Measurements from ENCODE around the gene ZFYVE28. TPM values are rescaled to one million over a fixed set of nuclear protein-coding genes. Genes with fewer than 3 reads are reported as not detected.

Gene ZFYVE28
- total and polyA plus RNA-seq, 7 donors: 1.7 to 7.7 (median 3.4) TPM

GRCh38 chr4:2446656-2447564 is 28.5 kb upstream of the ZFYVE28 start:
- Histone ChIP-seq H3K4me1 (no peaks in the 10 kb centered on the region), H3K36me3 (ENCODE audit: insufficient read depth in 1 of 2, low read depth in 1 of 2) (no peaks in the 10 kb centered on the region), H3K9me3 (no peaks in the 10 kb centered on the region), H3K27ac (no peak overlapping the region), H3K4me3 (no peak overlapping the region), H3K27me3 (ENCODE audit: insufficient read depth in 3 of 3, low read length in 2 of 3) (no peaks in the 10 kb centered on the region)
- DNase-seq (no peak), ATAC-seq (no peak)
- intact Hi-C loops (cut with DNase I): no loop called here
- WGBS, 3 donors: 86 to 90% (median 88%) methylated on average over 3 of the region's 3 CpGs
- TF ChIP-seq, protein P1, sequence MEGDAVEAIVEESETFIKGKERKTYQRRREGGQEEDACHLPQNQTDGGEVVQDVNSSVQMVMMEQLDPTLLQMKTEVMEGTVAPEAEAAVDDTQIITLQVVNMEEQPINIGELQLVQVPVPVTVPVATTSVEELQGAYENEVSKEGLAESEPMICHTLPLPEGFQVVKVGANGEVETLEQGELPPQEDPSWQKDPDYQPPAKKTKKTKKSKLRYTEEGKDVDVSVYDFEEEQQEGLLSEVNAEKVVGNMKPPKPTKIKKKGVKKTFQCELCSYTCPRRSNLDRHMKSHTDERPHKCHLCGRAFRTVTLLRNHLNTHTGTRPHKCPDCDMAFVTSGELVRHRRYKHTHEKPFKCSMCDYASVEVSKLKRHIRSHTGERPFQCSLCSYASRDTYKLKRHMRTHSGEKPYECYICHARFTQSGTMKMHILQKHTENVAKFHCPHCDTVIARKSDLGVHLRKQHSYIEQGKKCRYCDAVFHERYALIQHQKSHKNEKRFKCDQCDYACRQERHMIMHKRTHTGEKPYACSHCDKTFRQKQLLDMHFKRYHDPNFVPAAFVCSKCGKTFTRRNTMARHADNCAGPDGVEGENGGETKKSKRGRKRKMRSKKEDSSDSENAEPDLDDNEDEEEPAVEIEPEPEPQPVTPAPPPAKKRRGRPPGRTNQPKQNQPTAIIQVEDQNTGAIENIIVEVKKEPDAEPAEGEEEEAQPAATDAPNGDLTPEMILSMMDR (IDR thresholded peaks at IDR 0.05): no peak

- intact Hi-C loops (cut with DNase I): no loop called here
- Histone ChIP-seq H3K27ac (no peak overlapping the region), H3K36me3 (ENCODE audit: insufficient read depth in 1 of 2, low read depth in 1 of 2) (no peaks in the 10 kb centered on the region), H3K9me3 (no peaks in the 10 kb centered on the region), H3K27me3 (ENCODE audit: insufficient read depth in 3 of 3, low read length in 2 of 3) (no peaks in the 10 kb centered on the region), H3K4me1 (no peaks in the 10 kb centered on the region), H3K4me3 (no peak overlapping the region)
- 86 to 89% (median 89%) methylated on average over 6 of the region's 6 CpGs for WGBS, 3 donors
- ATAC-seq (no peak), DNase-seq (peak in 1 of 2 donors; percentile 1)
- TF ChIP-seq, protein P1 (IDR thresholded peaks at IDR 0.05): no peak
Measured at GRCh38 chr4:2445571-2445970, 27.1 kb upstream of the ZFYVE28 start.

DNA sequence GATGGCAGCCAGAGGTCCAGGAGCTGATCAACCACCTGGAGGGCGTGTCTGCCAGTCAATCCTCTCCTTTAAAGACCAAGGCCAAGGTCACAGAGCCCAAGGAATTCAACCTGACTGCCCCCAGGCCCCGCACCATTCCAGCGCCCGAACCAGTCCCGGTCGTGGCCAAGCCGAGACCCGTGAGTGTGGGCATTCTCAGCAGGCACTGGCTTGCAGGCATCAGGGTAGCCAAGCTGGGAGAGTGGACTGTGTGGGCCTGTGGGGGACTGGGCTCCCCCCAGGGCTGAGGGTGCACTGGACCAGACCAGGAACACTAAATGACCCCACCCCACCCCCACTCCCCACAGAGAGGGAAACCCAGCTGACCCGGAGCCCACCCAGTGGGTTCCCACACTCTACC is 26.7 kb upstream of the ZFYVE28 start:
- Histone ChIP-seq H3K27ac (no peak overlapping the region), H3K4me3 (no peak overlapping the region), H3K36me3 (ENCODE audit: insufficient read depth in 1 of 2, low read depth in 1 of 2) (no peaks in the 10 kb centered on the region), H3K9me3 (no peaks in the 10 kb centered on the region), H3K4me1 (no peaks in the 10 kb centered on the region), H3K27me3 (ENCODE audit: insufficient read depth in 3 of 3, low read length in 2 of 3) (no peaks in the 10 kb centered on the region)
- ATAC-seq: no peak
- TF ChIP-seq, protein P1 (IDR thresholded peaks at IDR 0.05): no peak
- intact Hi-C loops (cut with DNase I): no loop called here
- 92 to 96% (median 95%) methylated on average over 9 of the region's 9 CpGs for WGBS, 3 donors
- DNase-seq: no peak

- intact Hi-C loops (cut with DNase I): loop anchor here (2.0 to 5.0 kb wide), 2 partner anchors 223 to 227 kb away; no protein-coding TSS in a partner anchor
- Histone ChIP-seq H3K4me1 (no peaks in the 10 kb centered on the region), H3K27ac (no peak overlapping the region), H3K27me3 (ENCODE audit: insufficient read depth in 3 of 3, low read length in 2 of 3) (no peaks in the 10 kb centered on the region), H3K4me3 (no peak overlapping the region), H3K36me3 (ENCODE audit: insufficient read depth in 1 of 2, low read depth in 1 of 2) (no peaks in the 10 kb centered on the region), H3K9me3 (no peaks in the 10 kb centered on the region)
- ATAC-seq (no peak), DNase-seq (no peak)
- 89 to 94% (median 90%) methylated on average over 7 of the region's 7 CpGs for WGBS, 3 donors
- TF ChIP-seq, protein P1 (IDR thresholded peaks at IDR 0.05): no peak
Measured at GRCh38 chr4:2443956-2444740, 25.7 kb upstream of the ZFYVE28 start.

All from psoas muscle (tissue), 8 donors.